HepG2 (cell line): ENCODE results near the gene PRKCD. TPM values are rescaled to one million over a fixed set of nuclear protein-coding genes. Genes with fewer than 3 reads are reported as not detected.

Experiments
- ATAC-seq: fragments of 200-7000 bp; cut with Tn5 transposase; 3 replicates; pipeline ENCODE4 v1.9.1; 2020; ENCODE audit warnings: mild to moderate bottlenecking, moderate library complexity
- BruUV-seq: library from RNA; stranded (reverse); fragments of 400-500 nt; replicated peaks from 2 replicates; lab custom pipeline; 2021; lab: Mats Ljungman, UMichigan
- CTCF ChIA-PET: fragments of 300-600 bp; formaldehyde crosslinking; extraction: SDS; loops from one replicate; lab custom pipeline; 2021; ENCODE audit warnings: low total read pairs, inconsistent platforms, low intra/inter-chr PET ratio; lab: Yijun Ruan, JAX
- POLR2A ChIA-PET: fragments of 350-600 bp; sonication (Branson Sonifier 250); formaldehyde crosslinking; loops from one replicate; lab custom pipeline; 2020; ENCODE audit warnings: antibody characterized with exemption, inconsistent platforms; lab: Yijun Ruan, JAX
- DNase-seq: peaks from one replicate; pipeline ENCODE4 v3.0.0-alpha.2; 2015; ENCODE audit warnings: low spot score
- FAIRE-seq: peaks from 3 replicates; lab custom pipeline; 2011; peaks lifted over from hg19 to GRCh38; lab: Jason Lieb, UNC
- H2AFZ ChIP-seq: one replicate; pipeline ENCODE4 v1.6.1; 2011; ENCODE audit warnings: low read length, inconsistent platforms
- H3K27ac ChIP-seq: fragments of 300-600 bp; 3 replicates; pipeline ENCODE4 v1.8.0; 2011; ENCODE audit warnings: mixed run types, mild to moderate bottlenecking, mixed read lengths, low read length, inconsistent platforms; ENCODE audit not compliant: insufficient read depth; ENCODE audit errors: extremely low read length
- H3K27me3 ChIP-seq, 2 experiments: fragments of 200-600 bp in 1 of 2; 2 replicates in 1 of 2; 3 replicates in 1 of 2; pipeline versions ENCODE4 v1.6.0 to v1.8.0; 2011; ENCODE audit warnings: low read length in 2 of 2, mild to moderate bottlenecking in 2 of 2, moderate library complexity in 2 of 2, inconsistent platforms in 1 of 2; ENCODE audit not compliant: insufficient read depth in 2 of 2, control insufficient read depth in 1 of 2
- H3K36me3 ChIP-seq, 2 experiments: fragments of 200-600 bp in 1 of 2; replicated peaks in 1 of 2; 2 replicates in 1 of 2; 3 replicates in 1 of 2; pipeline versions ENCODE4 v1.5.1 to v1.8.0; 2011; ENCODE audit warnings: low read length in 2 of 2, inconsistent platforms in 1 of 2; ENCODE audit not compliant: insufficient read depth in 2 of 2, control insufficient read depth in 1 of 2
- H3K4me1 ChIP-seq: 2 replicates; pipeline ENCODE4 v1.5.1; 2012; ENCODE audit warnings: low read length, inconsistent platforms; ENCODE audit not compliant: insufficient read depth
- H3K4me2 ChIP-seq: 2 replicates; pipeline ENCODE4 v1.6.0; 2011; ENCODE audit warnings: low read depth, low read length, inconsistent platforms
- H3K4me3 ChIP-seq, 3 experiments: fragments of 200-600 bp in 1 of 3; sonication (generic), shearing (Covaris generic) in 1 of 3; replicated peaks in 1 of 3; 2 replicates each; pipeline ENCODE4 v1.5.1; 2011 to 2016; ENCODE audit warnings: low read length in 3 of 3, inconsistent platforms in 2 of 3, low read depth in 2 of 3, mild to moderate bottlenecking in 2 of 3, control low read depth in 1 of 3, mixed read lengths in 1 of 3; ENCODE audit not compliant: insufficient read depth in 1 of 3
- H3K79me2 ChIP-seq: one replicate; pipeline ENCODE4 v1.6.1; 2011; ENCODE audit warnings: low read length, inconsistent platforms; ENCODE audit not compliant: insufficient read depth
- H3K9ac ChIP-seq: 2 replicates; pipeline ENCODE4 v1.6.0; 2011; ENCODE audit warnings: mild to moderate bottlenecking, low read depth, low read length, inconsistent platforms; ENCODE audit not compliant: insufficient read depth
- H3K9me3 ChIP-seq: 2 replicates; pipeline ENCODE4 v1.5.1; 2012; ENCODE audit warnings: mild to moderate bottlenecking, low read length
- H4K20me1 ChIP-seq: 2 replicates; pipeline ENCODE4 v1.6.0; 2011; ENCODE audit warnings: inconsistent platforms, mild to moderate bottlenecking, low read length, moderate library complexity; ENCODE audit not compliant: insufficient read depth
- AHDC1 ChIP-seq: sonication (generic); formaldehyde crosslinking; IDR thresholded peaks from 2 replicates; pipeline ENCODE4 v1.5.1; 2020; ENCODE audit warnings: mild to moderate bottlenecking, missing genetic modification reagents, borderline replicate concordance
- DMAP1 ChIP-seq: IDR thresholded peaks from 2 replicates; pipeline ENCODE4 v1.6.1; 2016
- HDAC1 ChIP-seq: sonication (generic); formaldehyde crosslinking; IDR thresholded peaks from 2 replicates; pipeline ENCODE4 v1.5.1; 2020; ENCODE audit warnings: mild to moderate bottlenecking, missing genetic modification reagents
- KDM3A ChIP-seq: IDR thresholded peaks from 2 replicates; pipeline ENCODE4 v1.6.1; 2018; ENCODE audit warnings: low read depth, missing compliant biosample characterization
- LRRFIP1 ChIP-seq: sonication (generic); formaldehyde crosslinking; conservative IDR thresholded peaks from 2 replicates; pipeline ENCODE4 v1.4.0; 2020; ENCODE audit warnings: missing genetic modification reagents
- RARG ChIP-seq: sonication (generic); formaldehyde crosslinking; IDR thresholded peaks from 2 replicates; pipeline ENCODE4 v1.4.0; 2020; ENCODE audit warnings: low read depth, mild to moderate bottlenecking, missing genetic modification reagents
- SP5 ChIP-seq: IDR thresholded peaks from 2 replicates; pipeline ENCODE4 v1.6.1; 2016; ENCODE audit warnings: low read depth, borderline replicate concordance
- TP53 ChIP-seq: sonication (generic); formaldehyde crosslinking; conservative IDR thresholded peaks from 2 replicates; pipeline ENCODE4 v1.4.0; 2020; ENCODE audit warnings: missing genetic modification reagents
- ZFP82 ChIP-seq: sonication (generic); formaldehyde crosslinking; IDR thresholded peaks from 2 replicates; pipeline ENCODE4 v1.5.1; 2020; ENCODE audit warnings: mild to moderate bottlenecking, missing genetic modification reagents, borderline replicate concordance
- ZNF337 ChIP-seq: sonication (generic); formaldehyde crosslinking; IDR thresholded peaks from 2 replicates; pipeline ENCODE4 v1.5.1; 2020; ENCODE audit warnings: missing genetic modification reagents, low read depth, mild to moderate bottlenecking, borderline replicate concordance
- ZNF672 ChIP-seq: sonication (generic); formaldehyde crosslinking; IDR thresholded peaks from 2 replicates; pipeline ENCODE4 v1.8.1; 2022; ENCODE audit warnings: missing genetic modification reagents
- ZNF883 ChIP-seq: sonication (generic); formaldehyde crosslinking; IDR thresholded peaks from 2 replicates; pipeline ENCODE4 v1.5.1; 2020; ENCODE audit warnings: mild to moderate bottlenecking, missing genetic modification reagents; ENCODE audit errors: not compliant biosample characterization
- WGBS: methylation state at CpG from one replicate; pipeline ENCODE4 v1.1.6; 2017; ENCODE audit warnings: low lambda C conversion rate; 5-methylcytosine and 5-hydroxymethylcytosine counted together
- in situ Hi-C: cut with HindIII; loops from 2 replicates; pipeline ENCODE4 v1.10.0; 2017; ENCODE audit warnings: low pct_unique_long_range_greater_than_20kb; ENCODE audit not compliant: extremely low pct_ligation_motif_present
- intact Hi-C: fragments of 100-400 bp; cut with micrococcal nuclease; formaldehyde crosslinking; loops from one replicate; pipeline ENCODE4 v1.10.0; 2022; ENCODE audit not compliant: unreplicated experiment
- polyA plus RNA-seq, 8 experiments: library from polyadenylated mRNA; depleted of rRNA in 3 of 8; stranded (reverse) in 7 of 8; unstranded in 1 of 8; fragments of >200 nt; fragmentation: Illumina TruSeq in 4 of 8; extraction: Trizol in 4 of 8; gene quantifications; 2 replicates each; pipeline versions ENCODE4 v1.2.1 to v1.2.3, GENCODE V29; 2011 to 2016; ENCODE audit warnings: low read depth in 4 of 8, missing spikeins in 1 of 8, mixed read lengths in 1 of 8; ENCODE audit not compliant: insufficient read depth in 1 of 8
- total RNA-seq, 5 experiments: library from RNA; depleted of rRNA; stranded (reverse); fragments of >200 nt; fragmentation: Illumina TruSeq; extraction: Trizol; gene quantifications; 2 replicates each; pipeline ENCODE4 v1.2.3, GENCODE V29; 2016; ENCODE audit warnings: low read depth in 1 of 5

Gene PRKCD
- total and polyA plus RNA-seq, 2 of the 13 experiments (the other 11 are each of a cell fraction or from before 2014, with no cell fraction given), result 1.6 to 40.7 TPM

GRCh38 chr3:53234841-53235232, 73.8 kb downstream of the PRKCD start:
- in situ Hi-C loops, result no loop called here
- Histone ChIP-seq H3K4me1 (peaks cover 41% of the 10 kb centered on the region), H3K36me3 (peaks cover 55 to 78% of the 10 kb centered on the region in 2 experiments), H3K9me3 (no peaks in the 10 kb centered on the region), H3K27ac (no peak overlapping the region), H3K27me3 (no peaks in the 10 kb centered on the region), H2AFZ (no peak overlapping the region), H3K4me3 (no peak overlapping the region), H3K79me2 (no peaks in the 10 kb centered on the region), H3K4me2 (no peak overlapping the region), H4K20me1 (no peaks in the 10 kb centered on the region), H3K9ac (no peak overlapping the region)
- DNase-seq (no peak), FAIRE-seq (no peak), ATAC-seq (no peak)
- 98% methylated on average over 7 of the region's 10 CpGs for WGBS
- intact Hi-C loops, result no loop called here
- ChIA-PET POLR2A (interaction anchor here (1.3 kb wide), 1 partner anchor 10 kb away, joined by 3 read pairs; no protein-coding TSS in a partner anchor), CTCF (no interaction called here)
- TF ChIP-seq ZNF672 (CRISPR knock-in tag) (no peak), DMAP1 (no peak), ZNF883 (CRISPR knock-in tag) (no peak), KDM3A (no peak), LRRFIP1 (CRISPR knock-in tag) (no peak), AHDC1 (CRISPR knock-in tag) (no peak), HDAC1 (no peak), SP5 (CRISPR knock-in tag) (no peak), ZFP82 (no peak), TP53 (CRISPR knock-in tag) (no peak), ZNF337 (CRISPR knock-in tag) (no peak), RARG (CRISPR knock-in tag) (no peak)
- BruUV-seq, result no TSS peak
